HG02981 (cell line): Measurements from ENCODE around the gene CHRNA5.

Source experiments
- ATAC-seq: cut with Tn5 transposase; IDR thresholded peaks from one replicate; pipeline ENCODE4 v1.9.1; 2021; ENCODE audit warnings: mild to moderate bottlenecking, moderate library complexity; ENCODE audit not compliant: unreplicated experiment

Gene CHRNA5

DNA sequence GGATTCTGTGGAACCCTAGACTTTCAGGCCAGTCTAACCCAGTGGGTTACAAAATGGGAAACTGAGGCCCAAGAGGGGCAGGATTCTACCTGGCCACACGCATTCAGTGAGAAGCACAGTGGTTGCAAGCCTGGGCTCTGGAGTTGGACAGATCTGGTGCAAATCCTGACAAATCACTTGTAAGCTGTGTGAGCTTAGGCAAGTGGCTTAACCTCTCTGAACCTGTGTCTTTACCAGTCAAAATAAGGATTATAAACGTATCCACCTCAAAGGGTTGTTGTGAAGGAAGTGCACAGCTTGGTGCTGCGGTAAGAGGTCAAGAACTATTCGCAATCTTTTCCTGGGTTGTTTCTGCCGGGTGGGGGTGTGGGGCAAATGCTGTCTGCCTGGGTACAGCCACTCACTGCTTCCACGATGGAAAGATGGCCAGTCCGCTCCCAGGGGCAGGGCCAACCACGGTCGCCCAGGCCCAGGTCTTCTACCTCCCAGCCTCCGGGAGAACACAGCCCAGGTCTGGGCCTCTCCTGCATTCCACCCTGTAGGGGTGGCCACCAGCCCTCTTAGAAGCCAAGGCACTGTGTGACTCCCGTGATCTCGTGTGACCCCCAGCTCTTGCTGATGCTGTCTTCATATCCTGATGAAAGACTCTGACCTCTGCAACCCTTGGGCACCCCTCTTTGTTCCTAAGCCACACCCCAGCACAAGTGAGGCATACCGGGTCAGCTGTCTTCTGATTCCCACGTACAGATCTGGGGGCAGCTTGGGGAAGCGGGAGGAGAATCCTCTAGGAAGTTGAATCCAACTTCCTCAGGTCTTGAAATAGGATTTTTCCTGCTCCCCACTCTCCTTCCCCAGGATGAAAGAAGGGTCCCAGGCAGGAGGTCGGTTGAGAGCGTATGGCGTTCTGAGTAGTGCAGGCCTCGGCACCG is 54.0 kb downstream of the CHRNA5 start:
- ATAC-seq: no peak

DNA sequence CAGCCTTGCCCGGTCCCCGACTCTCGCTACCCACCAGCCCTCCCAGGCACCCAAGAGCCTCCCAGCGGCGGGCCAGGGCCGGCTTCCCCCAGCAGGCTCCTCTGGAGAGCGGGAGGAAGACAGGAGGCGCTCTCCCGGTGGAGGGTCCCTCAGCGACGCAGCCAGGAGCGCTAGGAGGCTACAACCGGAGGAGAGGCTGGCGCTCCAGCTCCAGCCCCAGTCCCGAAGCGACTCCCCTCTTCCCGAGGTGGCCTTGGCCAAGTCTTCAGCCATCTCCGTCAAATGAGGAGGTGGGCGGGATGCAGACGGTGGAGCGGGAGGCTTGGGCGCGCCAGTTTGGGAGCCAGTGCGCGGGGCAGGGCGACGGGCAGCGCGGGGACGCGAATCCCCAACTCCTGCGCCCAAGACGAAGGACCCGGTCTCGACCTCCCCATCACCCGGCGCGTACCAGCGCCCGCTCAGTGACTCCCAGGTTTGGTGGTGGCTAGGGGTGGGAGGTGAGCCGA is 54.8 kb downstream of the CHRNA5 start:
- ATAC-seq: no peak

DNA sequence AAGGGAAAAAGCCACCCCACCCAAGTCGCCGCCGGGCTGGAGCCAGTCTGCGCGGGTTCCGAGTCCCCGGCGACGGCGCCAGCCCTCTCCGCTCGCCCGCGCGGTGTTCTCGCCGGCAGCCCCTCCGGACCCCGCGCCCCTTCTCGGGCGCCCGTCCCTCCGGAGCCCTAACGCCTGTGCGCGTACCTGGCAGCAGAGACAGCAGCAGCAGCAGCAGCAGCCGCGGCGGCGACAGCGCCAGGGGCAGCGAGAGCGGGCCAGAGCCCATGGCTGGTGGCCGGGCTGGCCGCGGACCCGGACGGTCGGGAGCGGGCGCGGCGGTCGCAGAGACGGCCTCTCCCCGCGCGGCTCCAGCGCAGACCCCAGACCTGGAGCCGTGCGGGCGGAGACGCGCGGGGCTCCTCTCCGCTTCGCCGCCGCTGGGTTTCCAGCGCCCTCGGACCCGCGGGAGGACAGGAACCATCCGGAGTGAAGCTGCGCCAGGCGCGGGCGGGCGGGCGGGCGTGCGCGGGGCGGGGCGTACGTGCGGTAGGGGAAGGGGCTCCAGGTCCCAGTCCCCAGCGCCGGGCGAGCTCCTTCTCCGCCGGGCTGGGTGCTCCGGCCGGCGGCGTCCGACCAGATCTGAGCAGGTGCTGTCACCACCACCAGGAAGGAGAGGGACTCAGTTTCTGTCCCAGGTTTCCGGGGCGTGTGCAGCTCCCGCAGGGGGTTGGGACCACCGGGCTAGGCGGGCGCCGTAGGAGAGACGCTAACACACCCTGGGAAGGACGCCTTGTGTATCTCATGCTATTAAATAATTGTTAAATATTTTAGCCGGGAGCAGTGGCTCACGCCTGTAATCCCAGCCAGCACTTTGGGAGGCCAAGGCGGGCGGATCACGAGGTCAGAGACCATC is 55.5 kb downstream of the CHRNA5 start, which contains the start of gene CHRNA3:
Gene CHRNA3 (minus strand): TSS at position 470 of the 895 bp plus-strand sequence. CDS start 202 bp downstream, at position 268.
- ATAC-seq: no peak

DNA sequence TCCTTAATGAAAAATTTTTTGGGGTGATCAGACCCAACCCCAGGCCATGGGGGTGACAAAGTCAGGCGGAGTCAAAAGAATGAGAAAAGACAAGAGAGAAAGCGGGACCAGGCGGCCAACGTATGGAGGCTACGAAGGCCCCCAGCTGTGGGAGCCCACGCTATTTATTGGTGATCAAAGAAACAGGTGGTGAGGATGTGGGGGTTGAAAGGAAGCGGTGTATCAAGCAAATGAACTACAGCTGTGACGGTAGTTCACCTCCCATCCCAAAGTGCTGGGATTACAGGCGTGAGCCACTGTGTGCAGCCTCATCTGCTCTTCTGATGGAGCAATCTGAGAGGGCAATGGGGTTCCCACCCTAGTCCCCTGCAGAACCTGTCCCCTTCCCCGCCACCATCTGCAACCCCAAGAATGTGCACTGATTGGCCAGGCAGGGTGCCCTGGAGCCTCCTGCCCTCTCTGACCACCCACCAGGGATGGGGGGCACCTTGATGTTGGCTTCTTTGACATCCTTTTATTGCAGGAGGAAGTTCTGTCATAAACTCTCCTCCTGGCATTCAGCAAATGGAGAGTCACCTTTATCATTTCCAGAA is 56.6 kb downstream of the CHRNA5 start:
- ATAC-seq: no peak

DNA sequence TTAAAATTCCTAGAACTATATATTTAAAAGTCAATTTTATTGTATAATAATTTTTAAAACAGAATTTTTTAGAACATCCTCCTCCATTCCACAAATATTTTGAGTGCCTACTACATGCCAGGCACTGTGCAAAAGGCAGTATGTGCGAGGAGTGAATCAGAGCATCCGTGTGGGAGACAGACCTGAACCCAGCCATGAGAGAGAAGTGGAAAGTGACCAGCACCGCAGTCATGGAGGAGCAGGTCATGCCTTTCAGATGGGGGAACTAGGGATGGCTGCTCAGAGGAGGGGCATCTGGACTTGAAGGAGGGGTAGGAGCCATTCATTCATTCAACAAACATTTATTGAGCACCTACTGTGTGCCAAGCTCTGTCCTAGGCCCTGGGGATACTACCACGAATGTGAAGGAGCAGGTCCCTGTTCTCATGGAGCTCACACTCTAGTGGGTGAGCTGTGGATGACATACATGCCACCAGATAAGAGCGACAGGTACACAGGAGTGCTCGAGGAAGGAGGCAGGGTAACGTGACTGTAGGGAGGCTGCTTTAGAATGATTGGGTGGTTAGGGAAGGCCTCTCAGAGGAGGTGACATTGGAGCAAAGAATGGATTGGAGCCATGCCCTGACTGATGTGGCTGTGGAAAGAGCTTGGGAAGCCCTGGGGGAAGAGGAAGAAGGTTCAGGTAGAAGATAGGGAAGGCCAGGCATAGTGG is 58.6 kb downstream of the CHRNA5 start:
- ATAC-seq: no peak

DNA sequence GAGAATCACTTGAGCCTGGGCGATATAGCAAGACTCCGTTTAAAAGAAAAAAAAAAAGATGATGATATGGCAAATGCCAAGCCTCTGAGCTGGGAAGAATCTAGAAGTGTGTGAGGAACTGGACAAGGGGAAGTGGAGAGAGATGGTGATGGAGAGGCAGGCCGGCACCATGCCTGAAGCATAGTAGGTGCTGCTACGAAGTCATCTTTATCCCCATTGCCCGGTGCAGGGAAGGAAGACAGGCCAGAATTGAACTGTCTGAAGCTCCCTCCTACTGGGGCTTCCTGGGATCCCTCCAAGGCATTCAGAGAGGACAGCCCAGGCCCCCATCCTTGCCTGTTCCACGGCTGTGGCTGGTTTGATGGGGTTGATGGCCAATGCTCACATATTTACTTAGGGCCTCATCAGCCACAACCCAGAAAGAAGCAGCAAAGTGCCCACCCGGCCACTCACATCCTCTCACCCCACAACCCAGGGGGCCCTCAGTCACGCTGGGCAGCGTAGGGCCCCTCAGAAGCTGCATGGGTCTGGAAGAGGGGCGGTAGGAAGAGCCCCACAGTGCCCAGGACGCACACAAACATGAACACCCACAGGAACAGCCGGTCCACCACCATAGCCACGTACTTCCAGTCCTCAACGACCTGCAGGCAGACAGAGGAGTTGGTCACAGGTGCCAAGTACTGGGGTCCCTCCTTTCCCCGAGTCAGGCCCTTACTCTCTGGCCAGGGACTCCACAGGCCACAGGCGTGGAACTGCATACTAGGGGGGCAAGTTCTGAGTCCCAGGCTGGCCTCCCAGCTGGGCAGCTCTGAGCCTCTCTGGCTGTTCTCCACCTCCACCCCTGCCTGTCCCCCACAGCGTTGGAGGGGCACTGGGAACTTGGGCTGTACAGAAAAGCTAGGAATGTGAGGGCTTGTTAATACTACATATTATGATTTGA is 59.6 kb downstream of the CHRNA5 start:
- no peak for ATAC-seq

DNA sequence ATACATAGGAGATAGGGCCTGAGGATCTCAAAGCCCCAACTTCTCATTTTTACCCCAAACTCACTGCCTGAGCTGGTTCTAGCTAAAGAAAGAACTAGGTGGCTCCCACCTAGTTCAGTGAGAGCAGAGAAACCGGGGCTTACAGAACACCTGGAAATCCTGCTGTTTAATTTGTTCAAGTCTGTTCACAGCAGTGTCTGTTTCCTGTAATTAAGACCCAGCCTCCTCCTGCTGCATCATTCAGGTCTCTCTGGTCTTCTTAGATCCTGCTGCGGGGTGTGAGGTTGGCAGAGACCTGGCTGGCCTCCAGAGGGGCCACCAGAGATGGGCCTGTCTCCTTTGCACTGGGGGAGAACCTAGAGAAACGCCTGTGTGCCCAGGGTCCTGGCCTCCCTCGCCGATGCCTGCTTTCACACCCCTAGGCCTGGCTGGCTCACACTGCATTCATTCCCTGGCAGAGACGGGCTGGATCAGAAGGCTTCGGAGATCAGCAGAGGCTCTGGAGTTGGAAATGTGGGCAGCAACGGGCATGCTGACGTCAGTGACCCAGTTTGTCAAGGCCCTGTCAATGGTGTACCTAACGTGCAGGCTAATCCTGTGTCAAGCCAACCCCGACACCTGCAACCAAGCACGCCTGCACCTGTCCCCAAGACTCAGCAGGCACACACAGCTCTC is 60.4 kb downstream of the CHRNA5 start:
- no peak for ATAC-seq

DNA sequence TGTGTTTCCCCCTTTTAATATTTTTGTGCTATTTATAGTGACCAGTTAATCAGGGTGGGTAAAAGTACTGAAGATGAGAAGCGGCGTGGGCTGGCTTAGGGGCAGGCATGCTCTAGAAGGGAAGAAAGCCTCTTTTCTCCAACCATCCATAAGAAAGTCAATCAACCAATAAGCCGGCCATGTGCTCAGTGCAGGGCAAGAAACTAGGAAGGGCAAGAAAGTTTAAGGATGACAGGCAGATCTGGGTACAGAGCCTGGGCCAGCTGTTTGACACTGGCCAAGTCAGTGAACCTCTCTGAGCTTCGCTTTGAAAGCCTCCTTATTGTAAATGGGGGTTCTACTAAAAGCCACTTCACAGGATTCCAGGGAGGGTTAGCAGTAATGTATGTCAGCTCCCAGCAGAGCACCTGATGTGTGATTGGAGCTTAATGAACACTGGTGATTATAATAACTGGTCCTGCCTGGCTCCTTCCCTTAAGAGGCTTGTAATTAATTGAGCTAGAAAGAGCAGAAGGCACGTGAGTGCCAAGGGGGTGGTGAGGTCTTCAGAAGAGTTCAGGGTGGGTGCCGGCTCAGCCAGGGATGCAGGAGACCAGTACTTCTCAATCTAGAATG is 61.2 kb downstream of the CHRNA5 start:
- no peak for ATAC-seq

DNA sequence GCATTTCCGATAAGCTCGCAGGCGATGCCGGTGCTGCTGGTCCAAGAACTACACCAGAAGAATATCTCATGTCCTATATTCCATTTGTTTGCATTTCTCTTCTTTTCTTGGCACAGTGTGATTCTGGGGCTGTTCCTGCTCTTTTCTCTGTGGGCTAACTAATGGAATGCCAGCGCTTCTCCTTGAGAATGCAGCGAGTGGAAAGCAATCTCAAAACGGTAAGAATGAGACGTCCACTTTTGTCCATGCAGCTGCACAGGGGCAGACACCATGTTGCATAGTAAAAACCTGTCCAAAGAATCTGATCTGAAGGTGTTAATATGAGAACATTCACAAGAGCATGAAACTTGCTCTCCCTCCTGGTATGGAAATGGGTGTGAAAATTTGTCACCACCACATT is 62.0 kb downstream of the CHRNA5 start:
- no peak for ATAC-seq

DNA sequence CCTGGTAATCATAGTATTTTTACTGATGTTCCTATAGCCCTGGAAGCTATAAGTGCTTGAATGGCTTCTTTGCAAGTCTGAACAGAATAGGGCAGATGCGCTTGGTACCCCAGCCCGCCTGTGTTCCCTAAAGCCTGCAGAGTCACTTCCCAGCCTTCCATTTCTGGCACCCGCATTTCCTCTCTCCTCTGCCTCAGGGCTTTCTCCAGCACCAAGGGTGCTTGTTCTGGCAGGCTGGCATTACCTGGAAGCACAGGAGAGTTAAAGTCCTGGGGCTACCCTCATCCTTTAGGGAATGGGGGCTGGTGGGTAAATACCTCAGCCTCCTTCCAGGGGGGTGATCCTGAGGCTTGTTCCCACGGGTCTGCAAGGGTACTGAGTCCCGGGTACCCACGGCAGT is 62.9 kb downstream of the CHRNA5 start:
- no peak for ATAC-seq

DNA sequence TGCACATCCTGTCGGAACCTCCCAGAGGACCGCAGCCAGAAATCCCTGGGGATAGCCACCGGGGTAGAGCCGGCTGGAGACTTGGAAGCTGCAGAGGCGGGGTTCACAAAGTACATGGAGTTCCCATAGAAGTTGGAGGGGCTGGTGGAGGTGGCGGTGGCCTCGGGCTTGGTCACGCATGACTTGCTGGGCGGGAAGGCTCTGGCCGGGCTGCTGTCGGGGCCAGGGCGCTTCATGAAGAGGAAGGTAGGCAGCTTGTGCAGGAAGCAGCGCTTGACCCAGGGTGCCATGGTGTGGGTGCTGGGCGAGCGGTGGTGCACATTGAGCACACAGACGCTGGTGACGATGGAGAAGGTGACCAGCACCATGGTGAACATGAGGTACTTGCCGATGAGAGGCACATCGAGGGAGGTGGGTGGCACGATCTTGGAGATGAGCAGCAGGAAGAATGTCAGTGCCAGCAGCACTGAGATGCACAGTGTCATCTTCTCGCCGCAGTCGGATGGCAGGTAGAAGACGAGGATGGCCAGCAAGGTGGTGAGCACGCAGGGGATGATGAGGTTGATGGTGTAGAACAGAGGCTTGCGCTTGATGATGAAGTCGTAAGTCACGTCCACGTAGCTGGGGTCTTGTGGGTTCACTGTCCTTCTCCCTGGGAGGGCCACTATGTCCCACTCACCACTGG is 63.9 kb downstream of the CHRNA5 start:
- ATAC-seq: no peak

DNA sequence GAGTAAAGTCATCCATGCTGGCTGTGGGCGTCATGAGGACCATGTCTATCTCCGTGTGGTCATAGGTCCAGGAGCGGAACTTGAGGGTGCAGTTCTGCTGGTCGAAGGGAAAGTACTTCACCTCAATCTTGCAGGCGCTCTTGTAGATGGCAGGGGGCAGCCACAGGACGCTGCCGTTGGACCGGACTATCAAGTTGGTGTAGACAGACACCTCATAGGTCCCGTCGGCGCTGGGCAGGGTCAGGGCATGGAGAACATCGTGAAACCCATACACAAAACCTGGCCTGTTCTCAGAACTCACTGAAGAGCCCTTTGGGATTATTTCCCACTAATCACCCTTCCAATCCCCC is 64.4 kb downstream of the CHRNA5 start:
- no peak for ATAC-seq

DNA sequence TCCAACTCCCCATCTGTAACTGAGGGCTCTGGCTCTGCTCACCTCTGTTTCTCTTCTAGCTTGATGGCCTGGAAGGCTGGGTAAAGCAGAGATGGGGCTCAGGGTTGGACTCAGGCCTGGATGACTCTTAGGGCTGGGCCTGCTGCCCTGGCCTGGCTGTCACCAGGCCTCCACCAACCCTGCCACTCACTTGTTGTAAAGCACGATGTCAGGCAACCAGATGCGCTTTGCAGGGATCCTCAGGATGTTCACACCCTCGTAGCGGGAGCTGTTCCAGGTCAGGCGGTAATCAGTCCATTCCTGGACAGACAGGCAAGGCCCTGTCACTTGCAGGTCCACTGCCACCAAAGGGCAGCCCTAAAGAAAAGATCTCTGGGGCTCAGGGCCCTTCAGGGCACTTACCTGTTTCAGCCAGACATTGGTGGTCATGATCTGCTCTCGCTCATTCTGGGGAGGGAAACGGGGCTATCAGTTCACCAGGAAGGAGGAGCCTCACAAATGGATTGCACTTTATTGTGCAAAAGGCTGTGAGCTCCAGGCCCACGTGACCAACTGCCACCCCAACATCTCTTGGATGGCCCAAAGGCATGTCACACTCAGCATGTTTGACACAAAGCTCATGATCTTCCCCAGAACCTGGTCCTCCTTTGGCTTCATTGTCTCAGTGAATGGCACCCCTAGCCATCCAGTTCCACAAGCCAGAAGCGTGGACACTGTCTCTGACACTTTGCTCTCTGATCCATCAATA is 65.7 kb downstream of the CHRNA5 start:
- no peak for ATAC-seq

DNA sequence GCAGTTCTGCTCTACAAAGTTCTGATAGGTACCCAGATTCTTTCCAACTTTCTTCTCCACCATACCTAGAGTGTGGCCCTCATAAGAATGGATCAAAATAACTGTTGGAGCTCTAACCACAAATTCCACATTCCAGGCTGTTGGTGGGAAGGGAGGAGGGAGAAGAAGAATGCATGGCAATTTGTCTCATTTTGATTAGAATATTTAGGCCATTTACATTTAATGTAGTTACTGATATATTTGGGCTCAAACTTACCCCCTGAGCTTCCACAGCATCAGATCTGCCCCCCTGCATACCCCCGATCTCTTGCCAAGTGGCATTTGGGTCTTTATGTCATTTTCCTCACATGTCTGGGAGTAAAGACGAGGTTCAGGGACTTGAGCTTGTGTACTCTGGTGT is 68.0 kb downstream of the CHRNA5 start:
- ATAC-seq: no peak

DNA sequence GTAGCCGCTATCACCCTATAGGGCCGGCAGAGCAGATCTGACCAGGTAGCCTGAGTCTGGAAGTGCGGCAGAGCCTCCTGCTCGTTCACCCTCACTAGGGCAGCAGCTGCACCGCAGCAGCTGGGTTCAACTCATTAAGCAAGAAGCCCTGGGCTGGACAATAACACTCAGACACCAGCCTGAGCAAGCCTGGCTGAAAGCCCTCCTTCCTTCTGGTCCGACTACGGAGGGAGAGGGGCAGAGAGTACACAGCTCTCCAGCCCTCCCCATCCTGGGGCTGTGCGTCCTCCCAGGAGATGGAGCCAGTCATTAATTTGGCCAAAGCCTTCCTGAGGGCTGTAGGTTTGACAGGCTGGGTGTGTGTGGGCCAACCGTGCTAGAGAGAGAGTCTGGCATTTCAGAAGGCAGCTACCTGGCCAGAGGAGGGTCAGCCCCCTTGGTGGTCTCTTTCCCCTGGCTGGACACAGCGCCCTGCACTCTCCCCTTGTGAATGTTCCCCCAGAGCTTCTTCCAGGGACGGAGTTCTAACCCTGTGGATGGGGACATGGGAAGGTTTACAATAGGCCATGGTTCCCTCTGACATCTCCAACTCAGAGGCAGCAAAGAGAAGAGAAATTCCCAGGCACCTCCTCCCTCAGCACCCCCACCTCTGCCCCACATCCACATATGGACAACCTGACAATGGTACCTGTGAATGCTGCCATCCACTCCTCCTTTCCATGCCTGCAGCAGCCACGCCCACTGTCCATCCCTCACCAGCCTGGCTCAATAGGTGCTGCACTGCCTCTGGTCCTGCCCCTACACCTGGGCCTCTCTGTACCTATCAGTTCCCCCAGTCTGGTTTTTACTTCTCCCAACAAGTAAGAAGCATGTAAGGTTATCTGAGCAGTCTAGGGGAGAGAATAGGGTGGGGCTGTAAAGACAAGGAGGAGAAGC is 69.2 kb downstream of the CHRNA5 start:
- ATAC-seq: no peak

DNA sequence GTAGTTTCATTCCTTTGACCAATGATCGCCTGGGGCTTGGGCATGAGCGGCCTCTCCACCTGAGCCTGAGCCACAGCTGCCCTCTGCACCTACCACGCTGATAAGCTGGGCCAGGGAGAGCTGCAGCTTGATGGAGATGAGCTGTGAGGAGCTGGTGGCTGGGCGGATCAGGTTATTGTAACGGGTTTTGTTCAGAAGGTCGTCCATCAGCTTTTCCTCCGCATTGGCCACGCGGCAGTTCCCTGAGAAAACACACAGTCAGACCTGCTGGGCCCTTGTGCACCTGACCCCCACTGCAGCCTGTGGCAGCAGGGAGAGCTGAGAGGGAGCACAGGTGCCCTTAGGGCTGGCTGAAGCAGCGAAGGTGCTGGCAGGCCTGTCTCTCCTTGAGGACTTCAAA is 70.0 kb downstream of the CHRNA5 start:
- ATAC-seq: no peak
